WERI-Rb-1 (cell line): ENCODE measurements around the gene AKAIN1.

ENCODE experiments used
- DNase-seq: peaks from one replicate; pipeline ENCODE4 v3.0.0-alpha.2; 2020
- H3K27ac ChIP-seq: fragments of 250-450 bp; sonication (Bioruptor Pico); 2 replicates; pipeline ENCODE4 v1.5.1; 2020; ENCODE audit warnings: mild to moderate bottlenecking, moderate library complexity
- H3K27me3 ChIP-seq: fragments of 250-450 bp; sonication (Bioruptor Pico); 2 replicates; pipeline ENCODE4 v1.5.1; 2021; ENCODE audit warnings: mild to moderate bottlenecking, low read depth, moderate library complexity; ENCODE audit not compliant: insufficient read depth, severe bottlenecking
- H3K36me3 ChIP-seq: fragments of 250-450 bp; sonication (Bioruptor Pico); 2 replicates; pipeline ENCODE4 v1.5.1; 2020; ENCODE audit warnings: mild to moderate bottlenecking, moderate library complexity
- H3K4me3 ChIP-seq: 2 replicates; pipeline ENCODE4 v1.5.1; 2011; ENCODE audit warnings: low read depth, mild to moderate bottlenecking, control low read depth, low read length
- H3K9me3 ChIP-seq: fragments of 250-450 bp; sonication (Bioruptor Pico); 2 replicates; pipeline ENCODE4 v1.5.1; 2021; ENCODE audit warnings: mild to moderate bottlenecking, moderate library complexity; ENCODE audit not compliant: severe bottlenecking
- CTCF ChIP-seq: IDR thresholded peaks from 2 replicates; pipeline ENCODE4 v1.5.1; 2011; ENCODE audit warnings: low read depth, mild to moderate bottlenecking, control low read depth, inconsistent platforms, low read length

The AKAIN1 gene

GRCh38 chr18:5196253-5197031 is 615 bp downstream of the AKAIN1 start:
- Histone ChIP-seq H3K27me3 (no peaks in the 10 kb centered on the region), H3K4me3 (peak overlapping the region; percentile 78), H3K9me3 (no peaks in the 10 kb centered on the region), H3K36me3 (no peaks in the 10 kb centered on the region), H3K27ac (peak overlapping the region; percentile 26)
- peak; percentile 55 for DNase-seq
- no peak for TF ChIP-seq CTCF

GRCh38 chr18:5195656-5196055 is 1.4 kb downstream of the AKAIN1 start:
- no peaks in the 10 kb centered on the region for H3K27me3 ChIP-seq
- peak overlapping the region; percentile 78 for H3K4me3 ChIP-seq

GRCh38 chr18:5180254-5180653 is 16.8 kb downstream of the AKAIN1 start:
- H3K27ac ChIP-seq, result no peak overlapping the region
- no peaks in the 10 kb centered on the region for H3K9me3 ChIP-seq
- H3K27me3 ChIP-seq, result no peaks in the 10 kb centered on the region
- TF ChIP-seq CTCF, result no peak
- no peaks in the 10 kb centered on the region for H3K36me3 ChIP-seq
- H3K4me3 ChIP-seq, result no peak overlapping the region
- no peak for DNase-seq

More at GRCh38 chr18:5195656-5196055, 1.4 kb downstream of the AKAIN1 start:
- Histone ChIP-seq H3K36me3 (no peaks in the 10 kb centered on the region), H3K27ac (no peak overlapping the region), H3K9me3 (no peaks in the 10 kb centered on the region)
- no peak for DNase-seq
- TF ChIP-seq CTCF, result no peak

- no peak for TF ChIP-seq CTCF
- Histone ChIP-seq H3K27ac (no peak overlapping the region), H3K9me3 (no peaks in the 10 kb centered on the region), H3K36me3 (no peaks in the 10 kb centered on the region), H3K27me3 (no peaks in the 10 kb centered on the region), H3K4me3 (no peak overlapping the region)
- DNase-seq, result no peak
Observed at GRCh38 chr18:5178519-5178918, 18.5 kb downstream of the AKAIN1 start.

GRCh38 chr18:5175378-5175777 is 21.7 kb downstream of the AKAIN1 start:
- DNase-seq, result no peak
- no peaks in the 10 kb centered on the region for H3K9me3 ChIP-seq
- no peaks in the 10 kb centered on the region for H3K27me3 ChIP-seq
- H3K27ac ChIP-seq, result no peak overlapping the region
- no peak for TF ChIP-seq CTCF
- H3K36me3 ChIP-seq, result no peaks in the 10 kb centered on the region
- H3K4me3 ChIP-seq, result no peak overlapping the region

- no peaks in the 10 kb centered on the region for H3K36me3 ChIP-seq
- no peaks in the 10 kb centered on the region for H3K27me3 ChIP-seq
- 0 out of 2 replicates have a peak, but pooled peaks have one; percentile 3 for TF ChIP-seq CTCF
- H3K9me3 ChIP-seq, result no peaks in the 10 kb centered on the region
- H3K27ac ChIP-seq, result no peak overlapping the region
- no peak overlapping the region for H3K4me3 ChIP-seq
- DNase-seq, result peak; percentile 51
Observed at GRCh38 chr18:5173646-5174045, 23.4 kb downstream of the AKAIN1 start.
